Esophagus squamous epithelium (tissue), 5 donors: ENCODE results near the gene STARD13. TPM values are rescaled to one million over a fixed set of nuclear protein-coding genes. Genes with fewer than 3 reads are reported as not detected.

Source experiments
- DNase-seq: peaks from one replicate; lab custom pipeline; 2025; lab: John Stamatoyannopoulos, UW
- H3K27ac ChIP-seq, 4 donors: fragments of 200-600 bp; sonication (generic); one replicate each; pipeline ENCODE4 v1.5.1; 2016 to 2019; ENCODE audit warnings: mild to moderate bottlenecking in 1 of 4
- H3K27me3 ChIP-seq, 4 donors: fragments of 200-600 bp; sonication (generic); 1 replicate in 3 of 4; 2 replicates in 1 of 4; pipeline versions ENCODE4 v1.5.1 to v1.6.0; 2017 to 2021; ENCODE audit warnings: antibody characterized with exemption in 1 of 4
- H3K36me3 ChIP-seq, 3 donors: fragments of 200-600 bp; sonication (generic); one replicate each; pipeline ENCODE4 v1.5.1; 2016 to 2019
- H3K4me1 ChIP-seq, 3 donors: fragments of 200-600 bp; sonication (generic); one replicate each; pipeline ENCODE4 v1.5.1; 2017 to 2019
- H3K4me3 ChIP-seq, 4 donors: fragments of 200-600 bp; sonication (generic); 1 replicate in 3 of 4; 2 replicates in 1 of 4; pipeline ENCODE4 v1.5.1; 2016 to 2019; ENCODE audit warnings: mild to moderate bottlenecking in 2 of 4, moderate library complexity in 1 of 4
- H3K9me3 ChIP-seq, 3 donors: fragments of 200-600 bp; sonication (generic); one replicate each; pipeline ENCODE4 v1.5.1; 2016 to 2019
- POLR2A ChIP-seq, 4 donors: fragments of 450-650 bp; IDR thresholded peaks; one replicate each; pipeline ENCODE4 v1.6.1; 2017; ENCODE audit warnings: antibody characterized with exemption in 4 of 4, mild to moderate bottlenecking in 4 of 4, moderate library complexity in 3 of 4
- WGBS, 2 donors: methylation state at CpG; one replicate each; pipeline ENCODE4 v1.1.5; 2018; 5-methylcytosine and 5-hydroxymethylcytosine counted together
- intact Hi-C: fragments of 100-400 bp; cut with DNase I; formaldehyde crosslinking; loops from one replicate; pipeline ENCODE4 v1.15.0; 2022
- total RNA-seq, 4 donors: library from RNA; depleted of rRNA; stranded (reverse); fragments of >200 nt; gene quantifications; one replicate each; pipeline ENCODE4 v1.1.0, GENCODE V29; 2016
- TF ChIP-seq, protein P1 (sequence below), 6 experiments: fragments of 450-650 bp in 4 of 6; fragments of 200-600 bp in 2 of 6; sonication (generic) in 2 of 6; IDR thresholded peaks; one replicate each; pipeline ENCODE4 v1.5.1; 2016 to 2019; ENCODE audit warnings: antibody characterized with exemption in 6 of 6, mild to moderate bottlenecking in 4 of 6, moderate library complexity in 4 of 6
- donor health status: DM: yes; HTN: yes; CAD: no.

STARD13 gene
- total RNA-seq, 4 donors from 2014 or later: 1.3 to 18.7 (median 4.4) TPM

DNA sequence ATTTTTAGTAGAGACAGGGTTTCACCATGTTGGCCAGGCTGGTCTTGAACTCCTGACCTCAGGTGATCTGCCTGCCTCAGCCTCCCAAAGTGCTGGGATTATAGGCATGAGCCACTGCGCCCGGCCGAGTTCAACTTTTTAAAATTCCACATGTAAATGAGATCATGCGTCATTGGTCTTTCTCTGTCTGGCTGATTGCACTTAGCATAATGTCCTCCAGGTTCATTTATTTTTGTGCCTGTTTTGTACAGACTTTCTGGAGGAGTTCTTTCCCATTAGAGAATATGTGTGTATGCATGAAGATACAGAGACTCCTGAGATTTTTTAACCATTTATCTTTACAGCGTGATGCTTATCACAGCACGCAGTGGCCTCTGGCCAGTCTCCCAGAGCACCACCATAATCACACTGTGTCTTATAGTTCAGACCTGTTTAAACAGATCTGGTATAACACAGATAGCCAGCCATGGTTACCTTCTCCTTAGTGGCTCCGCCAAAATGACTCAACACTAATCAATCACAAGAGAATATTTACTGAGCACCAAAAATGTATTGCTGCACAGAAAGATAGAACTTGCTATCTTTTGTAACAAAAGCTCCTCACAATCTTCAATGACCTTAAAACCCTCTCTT lies 11.4 kb upstream of the STARD13 start:
- no peak for DNase-seq
- no peak overlapping the region for H3K4me3 ChIP-seq
- no peaks in the 10 kb centered on the region for H3K9me3 ChIP-seq
- H3K27ac ChIP-seq: no peak overlapping the region
- H3K27me3 ChIP-seq: no peaks in the 10 kb centered on the region
- 55 to 64% methylated on average over 7 of the region's 7 CpGs for WGBS, 2 donors
- no peaks in the 10 kb centered on the region for H3K36me3 ChIP-seq
- intact Hi-C loops: no loop called here
- H3K4me1 ChIP-seq: no peaks in the 10 kb centered on the region
- TF ChIP-seq, protein P1, sequence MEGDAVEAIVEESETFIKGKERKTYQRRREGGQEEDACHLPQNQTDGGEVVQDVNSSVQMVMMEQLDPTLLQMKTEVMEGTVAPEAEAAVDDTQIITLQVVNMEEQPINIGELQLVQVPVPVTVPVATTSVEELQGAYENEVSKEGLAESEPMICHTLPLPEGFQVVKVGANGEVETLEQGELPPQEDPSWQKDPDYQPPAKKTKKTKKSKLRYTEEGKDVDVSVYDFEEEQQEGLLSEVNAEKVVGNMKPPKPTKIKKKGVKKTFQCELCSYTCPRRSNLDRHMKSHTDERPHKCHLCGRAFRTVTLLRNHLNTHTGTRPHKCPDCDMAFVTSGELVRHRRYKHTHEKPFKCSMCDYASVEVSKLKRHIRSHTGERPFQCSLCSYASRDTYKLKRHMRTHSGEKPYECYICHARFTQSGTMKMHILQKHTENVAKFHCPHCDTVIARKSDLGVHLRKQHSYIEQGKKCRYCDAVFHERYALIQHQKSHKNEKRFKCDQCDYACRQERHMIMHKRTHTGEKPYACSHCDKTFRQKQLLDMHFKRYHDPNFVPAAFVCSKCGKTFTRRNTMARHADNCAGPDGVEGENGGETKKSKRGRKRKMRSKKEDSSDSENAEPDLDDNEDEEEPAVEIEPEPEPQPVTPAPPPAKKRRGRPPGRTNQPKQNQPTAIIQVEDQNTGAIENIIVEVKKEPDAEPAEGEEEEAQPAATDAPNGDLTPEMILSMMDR (IDR thresholded peaks at IDR 0.05): no peak
- no peak for TF ChIP-seq POLR2A (IDR thresholded peaks at IDR 0.05)

DNA sequence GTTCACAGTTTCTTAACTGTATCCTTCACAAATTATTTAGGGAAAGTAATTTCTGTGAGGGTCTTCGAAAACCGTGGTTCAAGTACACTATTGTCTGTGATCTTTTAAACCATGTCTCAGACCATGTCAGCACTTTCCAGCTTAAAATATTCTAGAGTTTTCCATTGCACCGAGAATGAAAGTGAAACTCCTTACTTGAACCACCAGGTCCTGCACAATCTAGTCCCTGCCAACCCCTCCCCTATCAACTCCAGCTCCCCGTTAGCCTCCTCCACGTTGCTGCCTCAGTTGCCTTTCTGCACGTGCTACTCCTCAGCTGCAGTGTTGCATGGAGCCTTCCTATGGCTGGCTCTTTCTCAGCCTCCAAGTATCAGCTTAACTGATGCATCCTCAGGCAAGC lies 7.2 kb upstream of the STARD13 start:
- 62 to 81% methylated on average over 6 of the region's 6 CpGs for WGBS, 2 donors
- Histone ChIP-seq H3K36me3 (no peaks in the 10 kb centered on the region), H3K9me3 (no peaks in the 10 kb centered on the region), H3K27ac (no peak overlapping the region), H3K27me3 (no peaks in the 10 kb centered on the region), H3K4me3 (peak overlapping the region in 1 of 4 donors; percentile 42), H3K4me1 (no peaks in the 10 kb centered on the region)
- DNase-seq: no peak
- TF ChIP-seq, protein P1 (IDR thresholded peaks at IDR 0.05): no peak
- TF ChIP-seq POLR2A (IDR thresholded peaks at IDR 0.05): no peak
- intact Hi-C loops: no loop called here

DNA sequence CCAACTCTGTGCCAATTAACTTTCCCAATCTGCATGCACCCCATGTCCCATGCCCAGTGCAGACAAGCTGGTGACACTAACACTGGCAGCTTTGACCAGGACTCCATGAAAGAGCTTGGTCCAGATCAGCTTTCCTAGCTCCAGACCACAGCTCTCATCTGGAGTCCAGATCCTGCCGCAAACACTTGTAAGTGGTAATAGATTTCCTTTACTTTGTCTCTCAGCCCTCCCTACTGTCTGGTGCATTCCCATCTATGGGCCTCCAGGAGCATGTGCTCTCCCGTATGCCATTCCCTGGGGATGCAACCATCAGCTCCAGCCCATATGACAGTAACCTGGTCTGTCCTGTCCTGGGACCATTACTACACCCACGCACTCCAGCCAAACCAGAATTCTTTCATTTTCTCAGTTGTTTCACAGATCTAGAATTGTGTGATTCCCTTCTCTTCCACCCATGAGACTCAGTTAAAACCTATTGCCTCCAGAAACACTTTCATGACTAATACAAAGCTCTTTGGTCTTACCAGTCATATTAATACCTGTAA lies 4.9 kb upstream of the STARD13 start:
- peaks cover 0 to 12% (median 0%) of the 10 kb centered on the region in 3 donors for H3K4me1 ChIP-seq
- TF ChIP-seq POLR2A (IDR thresholded peaks at IDR 0.05): no peak
- TF ChIP-seq, protein P1 (IDR thresholded peaks at IDR 0.05): no peak
- no peak for DNase-seq
- peak overlapping the region in 1 of 4 donors; percentile 51 for H3K27ac ChIP-seq
- H3K36me3 ChIP-seq: no peaks in the 10 kb centered on the region
- intact Hi-C loops: no loop called here
- peaks cover 0 to 3% (median 0%) of the 10 kb centered on the region in 4 donors for H3K27me3 ChIP-seq
- no peaks in the 10 kb centered on the region for H3K9me3 ChIP-seq
- no peak overlapping the region for H3K4me3 ChIP-seq
- WGBS, 2 donors: 90 to 93% methylated on average over 3 of the region's 3 CpGs

DNA sequence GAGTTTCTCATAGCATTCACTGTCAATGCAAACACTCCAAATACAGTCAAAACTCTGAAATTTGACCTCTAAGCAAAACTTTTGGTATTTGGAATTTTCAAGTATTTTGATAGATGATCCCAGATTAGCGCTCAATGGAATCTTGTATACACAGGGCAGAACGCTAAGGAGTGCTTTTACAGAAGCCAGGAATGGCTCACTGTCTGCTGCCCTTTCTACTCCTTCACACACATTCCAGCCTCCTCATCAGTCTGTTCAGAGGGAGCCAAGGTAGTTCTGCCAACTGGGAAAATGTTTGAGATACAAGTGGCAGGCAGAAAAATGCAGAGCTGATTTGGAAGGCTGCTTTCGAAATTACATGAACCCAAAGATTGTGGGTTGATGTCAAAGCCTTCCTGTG lies 4.4 kb upstream of the STARD13 start:
- Histone ChIP-seq H3K27ac (peak overlapping the region in 2 of 4 donors; percentile 34 to 51), H3K36me3 (no peaks in the 10 kb centered on the region), H3K4me3 (no peak overlapping the region), H3K27me3 (peaks cover 0 to 3% (median 0%) of the 10 kb centered on the region in 4 donors), H3K9me3 (no peaks in the 10 kb centered on the region), H3K4me1 (peaks cover 0 to 18% (median 0%) of the 10 kb centered on the region in 3 donors)
- intact Hi-C loops: no loop called here
- 65 to 87% methylated on average over 3 of the region's 3 CpGs for WGBS, 2 donors
- no peak for DNase-seq
- TF ChIP-seq, protein P1 (IDR thresholded peaks at IDR 0.05): no peak
- no peak for TF ChIP-seq POLR2A (IDR thresholded peaks at IDR 0.05)

DNA sequence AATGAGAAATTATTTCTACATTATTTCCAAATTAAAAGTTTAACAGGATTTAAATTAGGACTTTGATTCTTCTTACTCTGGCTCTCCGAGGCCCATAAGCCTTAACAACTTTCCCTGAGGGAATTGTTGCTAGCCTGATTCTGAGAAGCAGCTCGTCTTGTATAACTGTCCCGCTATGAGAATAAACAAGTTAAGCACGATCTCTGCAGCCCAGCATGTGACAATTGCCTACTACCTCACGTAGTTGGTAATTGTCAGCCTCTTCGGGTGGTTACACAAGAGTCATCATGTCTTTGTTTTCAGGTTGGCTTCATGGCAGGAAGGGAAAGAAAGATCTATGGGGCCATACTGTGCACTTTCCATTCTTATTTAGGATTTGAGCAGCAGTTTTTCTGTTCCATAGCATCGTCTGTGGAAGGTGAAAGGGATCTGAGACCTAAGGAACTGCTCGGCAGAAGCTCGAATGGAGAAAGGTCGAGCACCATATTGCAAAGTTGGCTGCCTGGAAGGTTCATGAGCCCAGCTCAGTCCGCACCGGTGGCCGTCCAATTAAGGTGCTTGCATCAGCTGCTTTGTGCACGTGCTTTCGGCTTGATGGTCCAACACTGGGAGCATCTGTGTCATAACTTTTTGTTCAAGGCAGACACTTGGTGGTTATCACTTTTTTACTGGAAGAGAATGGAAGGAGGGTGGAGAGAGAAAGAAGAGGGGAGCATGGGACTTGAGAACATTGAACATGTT lies 1.8 kb upstream of the STARD13 start:
- Histone ChIP-seq H3K4me3 (no peak overlapping the region), H3K27me3 (peaks cover 0 to 3% (median 0%) of the 10 kb centered on the region in 4 donors), H3K36me3 (no peaks in the 10 kb centered on the region), H3K4me1 (peaks cover 3 to 38% (median 4%) of the 10 kb centered on the region in 3 donors), H3K9me3 (no peaks in the 10 kb centered on the region), H3K27ac (peak overlapping the region in 3 of 4 donors; percentile 92 to 95 (median 93))
- 74 to 77% methylated on average over 14 to 15 of the region's 15 CpGs for WGBS, 2 donors
- DNase-seq: no peak
- intact Hi-C loops: no loop called here
- no peak for TF ChIP-seq POLR2A (IDR thresholded peaks at IDR 0.05)
- TF ChIP-seq, protein P1 (IDR thresholded peaks at IDR 0.05): no peak
